Right lobe of liver (tissue), 6 donors: ENCODE data around the gene RAB14. TPM values are rescaled to one million over a fixed set of nuclear protein-coding genes. Genes with fewer than 3 reads are reported as not detected.
"Not testable (repeated sequence)": the region's sequence is repeated elsewhere in the genome, so short reads cannot be mapped to it uniquely, and the experiment has no call there.

ENCODE experiments used
- ATAC-seq, 4 donors: fragments of 200-7000 bp; cut with Tn5 transposase; one replicate each; pipeline ENCODE4 v1.9.1; 2020; ENCODE audit warnings: mild to moderate bottlenecking in 4 of 4, moderate library complexity in 4 of 4
- DNase-seq, 3 donors: peaks; one replicate each; pipeline ENCODE4 v3.0.0-alpha.2; 2020
- H3K27ac ChIP-seq, 3 donors: fragments of 200-600 bp; one replicate each; pipeline ENCODE4 v1.8.0; 2022
- H3K27me3 ChIP-seq, 2 donors: fragments of 200-600 bp; one replicate each; pipeline ENCODE4 v1.8.0; 2022
- H3K36me3 ChIP-seq, 4 donors: fragments of 200-600 bp; sonication (generic) in 1 of 4; one replicate each; pipeline versions ENCODE4 v1.5.1 to v1.8.0; 2017 to 2022; ENCODE audit warnings: control low read depth in 1 of 4
- H3K4me1 ChIP-seq, 4 donors: fragments of 200-600 bp; sonication (generic) in 1 of 4; one replicate each; pipeline versions ENCODE4 v1.5.1 to v1.8.0; 2017 to 2022; ENCODE audit warnings: control low read depth in 1 of 4
- H3K4me3 ChIP-seq, 3 donors: fragments of 200-600 bp; one replicate each; pipeline ENCODE4 v1.8.0; 2022
- H3K9me3 ChIP-seq, 4 donors: fragments of 200-600 bp; sonication (generic) in 1 of 4; one replicate each; pipeline versions ENCODE4 v1.5.1 to v1.8.0; 2017 to 2022; ENCODE audit warnings: control low read depth in 1 of 4
- CTCF ChIP-seq, 4 donors: fragments of 200-600 bp in 3 of 4; fragments of 450-650 bp in 1 of 4; IDR thresholded peaks; one replicate each; pipeline versions ENCODE4 v1.5.1 to v1.8.0; 2016 to 2022; ENCODE audit warnings: antibody characterized with exemption in 4 of 4, mild to moderate bottlenecking in 2 of 4
- POLR2A ChIP-seq: fragments of 450-650 bp; IDR thresholded peaks from one replicate; pipeline ENCODE4 v1.6.1; 2017; ENCODE audit warnings: antibody characterized with exemption, mild to moderate bottlenecking
- WGBS: methylation state at CpG from one replicate; pipeline ENCODE4 v1.1.6; 2018; ENCODE audit warnings: low coverage, low lambda C conversion rate; ENCODE audit not compliant: insufficient coverage; ENCODE audit errors: missing lambda C conversion rate; 5-methylcytosine and 5-hydroxymethylcytosine counted together
- intact Hi-C, 2 donors: fragments of 100-400 bp; cut with DNase I; formaldehyde crosslinking; loops; one replicate each; pipeline versions ENCODE4 v1.11.2 to v1.14.1; 2022
- small RNA-seq, 2 experiments: library from RNA; depleted of rRNA; stranded (forward); fragments of <200 nt; gene quantifications; one replicate each; pipeline ENCODE3, GENCODE V24; 2016
- total RNA-seq, 6 experiments: library from RNA; depleted of rRNA in 2 of 6; stranded (reverse); fragments of >200 nt in 2 of 6; fragmentation: NEBNext Ultra II Directional in 3 of 6; extraction: Animal tissue kit (Norgen Biotek cat#: 25700) in 3 of 6; gene quantifications; one replicate each; pipeline versions ENCODE4 v1.1.0 to v1.2.4, GENCODE V29; 2016 to 2023
- donor health status: DM: no; HTN: yes; CAD: no.
- donor health status: DM: no; HTN: no; CAD: no.
- donor health status: DM: no; HTN: no; CAD: no.
- donor health status: DM: no; HTN: yes; CAD: no.
- donor health status: DM: no; HTN: yes; CAD: no.

Gene RAB14
- total RNA-seq, 6 experiments from 2014 or later: 29.0 to 65.1 (median 53.5) TPM

- 92% methylated on average over 14 of the region's 19 CpGs for WGBS
- no peak overlapping the region for H3K27ac ChIP-seq
- DNase-seq (no peak), ATAC-seq (no peak)
- intact Hi-C loops: no loop called here
- H3K4me1 ChIP-seq: no peaks in the 10 kb centered on the region
- TF ChIP-seq POLR2A (no peak), CTCF (IDR thresholded peaks at IDR 0.05) (no peak)
- H3K4me3 ChIP-seq: no peak overlapping the region
- H3K27me3 ChIP-seq: no peaks in the 10 kb centered on the region
- H3K9me3 ChIP-seq: no peaks in the 10 kb centered on the region
- H3K36me3 ChIP-seq: peaks cover 0 to 4% (median 0%) of the 10 kb centered on the region in 4 donors
Observed at GRCh38 chr9:121133104-121133816, 68.4 kb downstream of the RAB14 start.

DNA sequence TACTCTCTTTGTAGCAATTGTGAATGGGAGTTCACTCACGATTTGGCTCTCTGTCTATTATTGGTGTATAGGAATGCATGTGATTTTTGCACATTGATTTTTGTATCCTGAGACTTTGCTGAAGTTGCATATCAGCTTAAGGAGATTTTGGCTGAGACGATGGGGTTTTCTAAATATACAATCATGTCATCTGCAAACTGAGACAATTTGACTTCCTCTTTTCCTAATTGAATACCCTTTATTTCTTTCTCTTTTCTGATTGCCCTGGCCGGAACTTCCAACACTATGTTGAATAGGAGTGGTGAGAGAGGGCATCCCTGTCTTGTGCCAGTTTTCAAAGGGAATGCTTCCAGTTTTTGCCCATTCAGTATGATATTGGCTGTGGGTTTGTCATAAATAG lies 72.3 kb downstream of the RAB14 start:
- H3K27me3 ChIP-seq, H3K9me3 ChIP-seq, H3K4me1 ChIP-seq, DNase-seq, H3K4me3 ChIP-seq, ATAC-seq, H3K27ac ChIP-seq, H3K36me3 ChIP-seq, intact Hi-C loops: not testable (repeated sequence)
- 88% methylated on average over 3 of the region's 3 CpGs for WGBS

Small RNA genes within 50 kb of the gene (small RNA-seq; reads per million reads assigned to genes)
- 0 reads per million in 2 experiments for gene RN7SL181P

Other genes with a start within 250 kb of the RAB14 start
- 100 to 1,000 TPM; 251 to 616 (median 411) TPM for gene C5, start 151.6 kb downstream of the RAB14 start, total RNA-seq
- 1 to 10 TPM; 2.8 to 5.6 (median 4.2) TPM for gene CNTRL, start 126.9 kb downstream of the RAB14 start, total RNA-seq
- 10 to 100 TPM; 23.1 to 96.9 (median 38.8) TPM for gene GSN, start 66.3 kb upstream of the RAB14 start, total RNA-seq
- gene STOM, start 168.4 kb upstream of the RAB14 start, total RNA-seq: 100 to 1,000 TPM; 232 to 655 (median 443) TPM